Retinal pigment epithelial cell (primary cell): ENCODE data around the gene FHOD3.

ENCODE experiments used
- DNase-seq: peaks from one replicate; pipeline ENCODE4 v3.0.0-alpha.2; 2010; ENCODE audit warnings: low read depth
- H3K4me3 ChIP-seq: 2 replicates; pipeline ENCODE4 v1.5.1; 2011; ENCODE audit warnings: mild to moderate bottlenecking, low read length, control low read depth, moderate library complexity
- TF ChIP-seq, protein P1 (sequence below): conservative IDR thresholded peaks from 2 replicates; pipeline ENCODE4 v1.5.1; 2011; ENCODE audit warnings: low read depth, low read length, control low read depth, inconsistent platforms

FHOD3 gene

DNA sequence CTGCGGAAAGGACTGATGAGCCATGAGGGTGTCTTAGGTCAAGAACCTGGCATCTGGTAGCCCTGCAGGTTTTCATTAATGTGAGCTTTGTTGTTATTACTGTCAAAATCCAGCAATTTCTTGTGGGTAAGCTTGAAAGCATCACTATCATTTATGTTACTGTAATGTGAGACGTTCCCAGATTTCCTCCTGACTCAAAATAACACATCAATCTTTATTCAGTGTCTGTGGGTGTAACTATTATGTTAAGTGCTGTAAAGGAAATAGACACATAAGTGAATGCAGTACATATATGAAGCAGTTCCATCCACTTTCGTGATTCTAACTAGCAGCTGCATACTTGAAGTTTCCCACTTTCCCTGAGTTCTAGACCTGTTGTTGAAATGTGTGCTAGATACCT, 89.8 kb downstream of the FHOD3 start:
- no peak for DNase-seq

DNA sequence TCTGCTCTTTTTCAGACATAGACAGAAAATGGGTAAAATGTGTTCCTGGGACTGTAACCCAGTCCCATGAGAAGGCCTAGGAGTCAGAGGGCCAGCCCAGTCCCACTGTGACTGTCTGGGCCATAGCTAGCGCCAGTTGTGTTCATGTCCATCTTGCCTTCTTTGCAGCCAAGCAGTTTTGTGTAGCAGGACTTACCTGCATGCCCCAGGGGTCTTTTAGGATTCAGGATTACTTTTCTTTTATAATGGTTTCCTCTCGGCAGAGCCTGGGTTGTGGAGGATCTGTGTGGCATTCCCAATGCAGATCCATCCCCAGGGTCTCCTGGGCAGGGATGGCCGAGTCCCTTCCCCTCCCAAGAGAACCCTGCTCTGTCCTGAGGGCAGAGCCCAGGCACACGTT, 90.8 kb downstream of the FHOD3 start:
- TF ChIP-seq, protein P1, sequence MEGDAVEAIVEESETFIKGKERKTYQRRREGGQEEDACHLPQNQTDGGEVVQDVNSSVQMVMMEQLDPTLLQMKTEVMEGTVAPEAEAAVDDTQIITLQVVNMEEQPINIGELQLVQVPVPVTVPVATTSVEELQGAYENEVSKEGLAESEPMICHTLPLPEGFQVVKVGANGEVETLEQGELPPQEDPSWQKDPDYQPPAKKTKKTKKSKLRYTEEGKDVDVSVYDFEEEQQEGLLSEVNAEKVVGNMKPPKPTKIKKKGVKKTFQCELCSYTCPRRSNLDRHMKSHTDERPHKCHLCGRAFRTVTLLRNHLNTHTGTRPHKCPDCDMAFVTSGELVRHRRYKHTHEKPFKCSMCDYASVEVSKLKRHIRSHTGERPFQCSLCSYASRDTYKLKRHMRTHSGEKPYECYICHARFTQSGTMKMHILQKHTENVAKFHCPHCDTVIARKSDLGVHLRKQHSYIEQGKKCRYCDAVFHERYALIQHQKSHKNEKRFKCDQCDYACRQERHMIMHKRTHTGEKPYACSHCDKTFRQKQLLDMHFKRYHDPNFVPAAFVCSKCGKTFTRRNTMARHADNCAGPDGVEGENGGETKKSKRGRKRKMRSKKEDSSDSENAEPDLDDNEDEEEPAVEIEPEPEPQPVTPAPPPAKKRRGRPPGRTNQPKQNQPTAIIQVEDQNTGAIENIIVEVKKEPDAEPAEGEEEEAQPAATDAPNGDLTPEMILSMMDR: no peak
- H3K4me3 ChIP-seq: no peak overlapping the region
- no peak for DNase-seq

More for the DNA sequence above, 89.8 kb downstream of the FHOD3 start:
- H3K4me3 ChIP-seq: no peak overlapping the region
- TF ChIP-seq, protein P1: no peak

DNA sequence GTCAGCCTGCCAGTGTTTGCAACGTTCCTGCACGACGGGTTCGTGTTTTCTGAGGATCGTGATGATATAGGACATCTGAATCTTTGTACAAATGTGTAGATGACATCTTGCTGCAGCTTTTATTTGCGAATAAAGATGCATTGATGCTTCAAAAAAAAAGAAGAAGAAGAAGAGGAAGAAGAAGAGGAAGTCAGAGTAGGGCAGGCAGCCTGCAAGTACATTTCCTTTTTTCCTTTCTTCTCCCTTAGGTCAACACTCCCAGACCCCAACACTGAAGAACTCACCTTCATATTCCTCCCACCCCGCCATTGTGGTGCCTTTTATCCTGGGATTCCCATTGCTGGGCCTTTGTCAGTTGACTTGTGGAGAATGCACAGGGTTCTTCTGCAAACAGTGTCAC, 91.5 kb downstream of the FHOD3 start:
- TF ChIP-seq, protein P1: no peak
- H3K4me3 ChIP-seq: no peak overlapping the region
- no peak for DNase-seq

DNA sequence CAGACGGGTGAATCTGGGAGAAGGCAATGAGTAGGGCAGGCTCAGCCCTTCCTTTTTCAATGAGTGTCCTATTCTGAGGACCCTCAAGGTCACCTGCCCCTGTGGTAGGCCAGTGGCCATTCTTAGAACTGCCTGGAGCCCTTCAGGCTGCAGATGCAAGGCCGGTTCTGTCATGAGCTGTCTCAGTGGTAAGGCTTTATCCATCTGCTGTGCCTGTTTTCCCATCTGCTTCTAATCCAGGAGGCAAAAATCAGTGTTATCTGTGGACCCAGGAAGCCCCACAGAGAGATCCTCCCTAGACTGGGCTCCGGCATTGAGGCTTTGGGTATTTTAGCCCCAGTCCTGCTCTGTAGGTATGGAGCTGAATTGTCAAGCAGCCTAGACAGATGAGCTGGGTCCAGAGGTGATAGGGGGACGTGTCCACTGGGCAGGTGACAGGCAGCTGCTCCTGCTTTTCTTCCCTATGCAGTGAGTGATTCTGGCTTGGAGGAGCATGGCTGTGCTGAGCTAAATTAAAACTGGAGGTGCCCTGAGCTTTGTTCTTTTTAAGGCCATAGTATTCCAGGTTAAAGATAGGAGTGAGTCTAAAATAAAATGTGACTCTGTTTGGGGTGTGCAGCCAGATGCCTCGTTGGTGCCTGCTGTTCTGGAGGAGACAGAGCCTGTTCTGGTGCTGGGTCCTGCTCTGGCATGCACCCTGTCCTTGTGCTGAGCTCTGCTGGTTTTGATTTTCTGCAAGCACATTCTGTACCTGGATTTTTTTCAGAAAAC, 92.5 kb downstream of the FHOD3 start:
- TF ChIP-seq, protein P1: no peak
- DNase-seq: no peak
- H3K4me3 ChIP-seq: no peak overlapping the region

DNA sequence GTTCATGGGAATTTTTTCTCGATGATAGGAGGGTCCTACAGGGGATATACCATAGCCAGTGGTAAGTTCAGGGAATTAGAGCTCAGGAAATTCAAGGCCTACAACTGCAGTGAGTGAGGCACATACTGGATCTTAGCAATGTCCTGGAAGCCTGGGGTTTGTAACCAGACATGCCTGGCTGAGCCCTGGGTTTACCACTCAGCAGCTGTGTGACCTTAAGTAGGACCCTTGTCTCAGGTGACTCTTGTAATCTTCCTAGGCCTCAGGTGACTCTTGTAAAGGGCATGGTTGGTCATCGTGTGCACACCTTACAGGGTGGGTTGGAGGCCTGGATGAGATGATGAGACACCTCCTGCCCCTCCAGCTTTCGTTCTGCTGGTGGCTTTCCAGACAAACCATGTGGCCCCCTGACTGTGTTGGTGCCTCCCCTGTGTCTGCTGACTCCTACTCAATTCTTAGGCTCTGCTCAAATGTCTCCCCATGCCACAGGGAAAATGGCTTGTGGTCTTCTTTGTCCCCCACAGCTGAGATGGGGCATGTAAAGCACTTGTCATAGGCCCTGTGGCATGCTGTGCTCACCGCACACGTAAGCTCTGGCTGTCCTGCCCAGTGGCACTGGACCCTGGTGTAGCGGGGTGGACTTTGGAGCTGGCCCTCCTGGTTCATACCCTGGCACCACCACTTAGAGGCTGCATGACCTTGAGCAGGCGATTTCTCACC, 94.1 kb downstream of the FHOD3 start:
- TF ChIP-seq, protein P1: no peak
- no peak overlapping the region for H3K4me3 ChIP-seq
- no peak for DNase-seq

DNA sequence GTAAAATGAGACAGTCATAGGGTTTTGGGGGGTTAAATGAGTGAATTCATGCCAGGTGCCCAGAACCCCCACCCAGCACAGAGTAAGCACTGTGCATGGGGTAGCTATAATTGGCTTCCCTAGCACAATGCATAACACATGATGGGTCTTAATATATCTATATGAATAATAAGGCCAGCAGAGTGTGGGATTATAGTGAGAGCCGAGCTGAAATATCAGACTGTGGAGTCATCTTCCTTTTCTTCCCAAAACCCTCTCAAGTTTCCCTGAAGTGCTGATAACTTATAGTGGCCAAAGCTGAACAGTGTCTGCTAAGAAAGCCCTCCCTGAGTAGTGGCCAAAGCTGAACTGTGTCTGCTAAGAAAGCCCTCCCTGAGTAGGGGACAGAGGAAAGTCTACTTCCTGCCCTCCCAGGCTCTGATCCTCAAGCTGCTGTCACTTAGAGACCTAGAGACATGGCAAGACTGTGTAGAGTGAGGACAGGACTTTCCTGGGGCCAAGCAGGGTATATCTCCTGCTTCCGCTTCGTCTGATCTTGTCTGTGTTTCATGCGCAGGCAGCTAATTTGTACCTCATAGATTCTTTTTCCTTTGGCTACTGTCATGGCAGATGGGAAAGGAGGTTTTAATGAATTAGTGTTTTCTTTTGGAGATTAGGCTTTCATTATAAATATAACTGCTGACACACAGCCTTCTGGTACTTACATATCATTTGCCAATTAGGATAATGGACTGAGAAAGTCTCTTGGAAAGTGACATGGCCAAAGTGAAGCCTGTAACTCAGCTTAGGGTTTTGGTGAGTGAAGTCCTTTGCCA, 94.9 kb downstream of the FHOD3 start:
- TF ChIP-seq, protein P1: no peak
- no peak for DNase-seq
- no peak overlapping the region for H3K4me3 ChIP-seq
